ENCODE data around the gene RPL28.

DNA sequence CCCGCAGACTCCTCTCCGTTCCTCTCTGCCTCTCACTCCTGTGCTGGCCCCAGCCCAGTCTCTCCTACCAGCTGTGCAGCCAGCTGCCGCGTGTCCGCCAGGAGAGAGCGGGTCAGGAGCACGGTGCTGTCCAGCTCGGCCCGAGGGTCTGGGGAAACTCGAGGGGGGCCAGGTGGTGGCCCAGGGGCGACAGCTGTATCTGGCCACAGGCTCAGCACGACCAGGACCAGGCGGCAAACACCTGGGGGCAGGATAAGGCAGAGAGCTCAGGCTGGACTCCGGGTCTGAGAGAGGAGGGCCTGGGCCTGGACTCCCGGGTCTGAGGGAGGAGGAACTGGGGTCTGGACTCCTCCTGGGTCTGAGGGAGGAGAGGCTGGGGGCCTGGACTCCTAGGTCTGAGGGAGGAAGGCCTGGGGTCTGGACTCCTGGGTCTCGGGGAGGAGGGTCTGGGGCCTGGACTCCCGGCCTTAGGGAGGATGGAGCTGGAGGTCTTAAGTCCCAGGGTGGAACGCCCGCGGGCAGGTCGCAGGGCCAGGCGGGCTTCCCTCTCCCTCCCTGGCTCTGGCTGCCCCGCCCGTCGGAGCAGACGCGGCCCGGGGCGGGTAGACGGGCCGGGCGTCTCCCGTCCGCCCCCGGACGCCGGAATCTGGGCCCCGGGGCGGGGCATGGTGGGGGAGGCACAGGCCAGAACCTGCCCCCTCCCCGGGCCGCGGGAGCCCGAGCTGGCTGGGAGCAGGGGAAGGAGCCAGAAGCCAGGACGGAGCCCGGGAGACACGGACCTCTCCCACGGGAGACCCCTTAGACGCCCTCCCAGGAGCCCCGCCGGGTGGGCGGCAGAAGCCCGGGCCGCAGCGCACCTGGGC is 16.8 kb upstream of the RPL28 start:
- TF ChIP-seq SP1 (IDR thresholded peaks at IDR 0.05) = no peak
- TF ChIP-seq BHLHE40 (IDR thresholded peaks at IDR 0.05; ENCODE audit: borderline replicate concordance) = no peak
- no peak for TF ChIP-seq FOXA1 (IDR thresholded peaks at IDR 0.05)

All from HEK293T (cell line).